HG02885 (cell line): ENCODE data around the gene ZG16B.

Experiments used
- ATAC-seq: cut with Tn5 transposase; IDR thresholded peaks from one replicate; pipeline ENCODE4 v1.9.1; 2021; ENCODE audit warnings: mild to moderate bottlenecking; ENCODE audit not compliant: unreplicated experiment, poor library complexity

ZG16B gene

GRCh38 chr16:2822496-2822895 lies 7.6 kb upstream of the ZG16B start:
- ATAC-seq, result no peak

GRCh38 chr16:2824626-2825025 lies 5.5 kb upstream of the ZG16B start:
- ATAC-seq, result no peak

GRCh38 chr16:2825049-2825742 lies 4.9 kb upstream of the ZG16B start:
- ATAC-seq, result no peak

GRCh38 chr16:2825906-2826305 lies 4.2 kb upstream of the ZG16B start:
- ATAC-seq, result no peak

- no peak for ATAC-seq
Observed at GRCh38 chr16:2826591-2827373, 3.3 kb upstream of the ZG16B start.

- ATAC-seq, result no peak
Observed at GRCh38 chr16:2827374-2827791, 2.7 kb upstream of the ZG16B start.

GRCh38 chr16:2827831-2828520 lies 2.1 kb upstream of the ZG16B start:
- no peak for ATAC-seq

- ATAC-seq, result no peak
Observed at GRCh38 chr16:2828521-2828840, 1.6 kb upstream of the ZG16B start.

- ATAC-seq, result no peak
Observed at GRCh38 chr16:2828876-2829430, 1.1 kb upstream of the ZG16B start.

- no peak for ATAC-seq
Observed at GRCh38 chr16:2830355-2830695, 222 bp downstream of the ZG16B start.

- ATAC-seq, result no peak
Observed at GRCh38 chr16:2831203-2831602, 1.1 kb downstream of the ZG16B start.

GRCh38 chr16:2833776-2834175 lies 3.7 kb downstream of the ZG16B start:
- no peak for ATAC-seq

GRCh38 chr16:2834968-2835367 lies 4.9 kb downstream of the ZG16B start:
- no peak for ATAC-seq

- no peak for ATAC-seq
Observed at GRCh38 chr16:2835638-2836493, 5.8 kb downstream of the ZG16B start.

- no peak for ATAC-seq
Observed at GRCh38 chr16:2836646-2837508, 6.8 kb downstream of the ZG16B start.

- ATAC-seq, result no peak
Observed at GRCh38 chr16:2838928-2839327, 8.8 kb downstream of the ZG16B start.

- no peak for ATAC-seq
Observed at GRCh38 chr16:2839650-2840450, 9.7 kb downstream of the ZG16B start.

GRCh38 chr16:2840914-2841313 lies 10.8 kb downstream of the ZG16B start:
- no peak for ATAC-seq
